ENCODE results near the gene DMBX1. TPM values are rescaled to one million over a fixed set of nuclear protein-coding genes. Genes with fewer than 3 reads are reported as not detected.

The DMBX1 gene
- total and polyA plus RNA-seq, 4 donors: not detected

DNA sequence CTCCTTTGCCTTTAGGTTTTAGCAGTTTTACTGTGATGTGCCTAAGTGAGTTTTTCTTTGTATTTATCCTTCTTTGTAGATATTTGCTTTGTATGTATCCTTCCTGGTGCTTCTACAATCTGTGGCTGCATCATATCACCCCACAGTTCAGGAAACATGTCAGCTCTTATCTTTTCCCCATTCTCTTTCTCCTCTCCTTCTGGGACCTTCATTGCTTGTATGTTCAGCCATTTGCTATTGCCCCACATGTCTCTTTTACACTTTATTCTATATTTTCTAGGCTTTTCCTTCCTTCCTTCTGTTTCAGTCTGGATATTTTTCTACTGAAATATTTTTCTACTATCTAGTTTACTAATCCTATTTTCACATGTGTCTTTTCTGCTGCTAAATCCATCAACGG, 46.9 kb downstream of the DMBX1 start:
- Histone ChIP-seq H3K27me3 (ENCODE audit: control insufficient read depth in 4 of 4, insufficient read depth in 4 of 4, low read length in 3 of 4) (peaks cover 0 to 8% (median under 1%) of the 10 kb centered on the region in 4 donors), H3K9me3 (ENCODE audit: control insufficient read depth in 4 of 4, low read length in 3 of 4) (no peaks in the 10 kb centered on the region), H3K9ac (ENCODE audit: low read depth in 1 of 2, low read length in 2 of 2) (no peak overlapping the region), H3K4me3 (ENCODE audit: low read depth in 1 of 3, low read length in 3 of 3) (no peak overlapping the region), H3K36me3 (ENCODE audit: control insufficient read depth in 4 of 4, insufficient read depth in 3 of 4, low read depth in 1 of 4, low read length in 3 of 4) (no peaks in the 10 kb centered on the region), H3K27ac (ENCODE audit: low read depth in 1 of 2, low read length in 2 of 2) (no peak overlapping the region), H3K4me1 (ENCODE audit: control insufficient read depth in 4 of 4, insufficient read depth in 4 of 4, low read length in 3 of 4) (peaks cover 3 to 8% (median 5%) of the 10 kb centered on the region in 4 donors)
- no peak for DNase-seq (ENCODE audit: low spot score)
- no peak for TF ChIP-seq FOXA1 (IDR thresholded peaks at IDR 0.05)
- TF ChIP-seq, protein P1, sequence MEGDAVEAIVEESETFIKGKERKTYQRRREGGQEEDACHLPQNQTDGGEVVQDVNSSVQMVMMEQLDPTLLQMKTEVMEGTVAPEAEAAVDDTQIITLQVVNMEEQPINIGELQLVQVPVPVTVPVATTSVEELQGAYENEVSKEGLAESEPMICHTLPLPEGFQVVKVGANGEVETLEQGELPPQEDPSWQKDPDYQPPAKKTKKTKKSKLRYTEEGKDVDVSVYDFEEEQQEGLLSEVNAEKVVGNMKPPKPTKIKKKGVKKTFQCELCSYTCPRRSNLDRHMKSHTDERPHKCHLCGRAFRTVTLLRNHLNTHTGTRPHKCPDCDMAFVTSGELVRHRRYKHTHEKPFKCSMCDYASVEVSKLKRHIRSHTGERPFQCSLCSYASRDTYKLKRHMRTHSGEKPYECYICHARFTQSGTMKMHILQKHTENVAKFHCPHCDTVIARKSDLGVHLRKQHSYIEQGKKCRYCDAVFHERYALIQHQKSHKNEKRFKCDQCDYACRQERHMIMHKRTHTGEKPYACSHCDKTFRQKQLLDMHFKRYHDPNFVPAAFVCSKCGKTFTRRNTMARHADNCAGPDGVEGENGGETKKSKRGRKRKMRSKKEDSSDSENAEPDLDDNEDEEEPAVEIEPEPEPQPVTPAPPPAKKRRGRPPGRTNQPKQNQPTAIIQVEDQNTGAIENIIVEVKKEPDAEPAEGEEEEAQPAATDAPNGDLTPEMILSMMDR (IDR thresholded peaks at IDR 0.05; ENCODE audit: low read depth, low read length, missing input control): no peak
- TF ChIP-seq, protein P2, sequence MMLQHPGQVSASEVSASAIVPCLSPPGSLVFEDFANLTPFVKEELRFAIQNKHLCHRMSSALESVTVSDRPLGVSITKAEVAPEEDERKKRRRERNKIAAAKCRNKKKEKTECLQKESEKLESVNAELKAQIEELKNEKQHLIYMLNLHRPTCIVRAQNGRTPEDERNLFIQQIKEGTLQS (IDR thresholded peaks at IDR 0.05): no peak
- 97% methylated on average over 1 of the region's 1 CpG for WGBS

DNA sequence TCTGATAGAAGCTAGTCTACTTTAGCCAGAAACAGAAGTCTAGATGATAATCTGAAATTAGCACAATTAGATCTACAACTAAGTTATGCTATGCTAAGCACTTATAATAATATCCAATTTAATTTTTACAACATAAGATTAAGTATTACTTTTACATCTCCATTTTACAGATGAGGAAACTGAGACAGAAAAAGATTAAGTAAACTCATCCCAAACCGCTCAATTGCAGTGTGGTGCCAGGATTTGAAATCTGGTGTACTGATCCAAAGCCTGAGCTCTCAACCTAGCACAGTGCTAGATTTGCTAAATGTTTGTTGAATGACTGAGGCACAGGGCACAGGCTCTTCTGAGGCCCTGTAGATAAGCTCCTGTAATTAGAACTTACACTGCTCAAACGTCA, 48.0 kb downstream of the DMBX1 start:
- Histone ChIP-seq H3K27ac (ENCODE audit: low read depth in 1 of 2, low read length in 2 of 2) (no peak overlapping the region), H3K9me3 (ENCODE audit: control insufficient read depth in 4 of 4, low read length in 3 of 4) (no peaks in the 10 kb centered on the region), H3K9ac (ENCODE audit: low read depth in 1 of 2, low read length in 2 of 2) (no peak overlapping the region), H3K36me3 (ENCODE audit: control insufficient read depth in 4 of 4, insufficient read depth in 3 of 4, low read depth in 1 of 4, low read length in 3 of 4) (no peaks in the 10 kb centered on the region), H3K27me3 (ENCODE audit: control insufficient read depth in 4 of 4, insufficient read depth in 4 of 4, low read length in 3 of 4) (peaks cover 0 to 8% (median under 1%) of the 10 kb centered on the region in 4 donors), H3K4me1 (ENCODE audit: control insufficient read depth in 4 of 4, insufficient read depth in 4 of 4, low read length in 3 of 4) (peaks cover 3 to 11% (median 5%) of the 10 kb centered on the region in 4 donors), H3K4me3 (ENCODE audit: low read depth in 1 of 3, low read length in 3 of 3) (no peak overlapping the region)
- DNase-seq (ENCODE audit: low spot score): no peak
- WGBS: 79% methylated on average over 2 of the region's 2 CpGs
- TF ChIP-seq, protein P3, sequence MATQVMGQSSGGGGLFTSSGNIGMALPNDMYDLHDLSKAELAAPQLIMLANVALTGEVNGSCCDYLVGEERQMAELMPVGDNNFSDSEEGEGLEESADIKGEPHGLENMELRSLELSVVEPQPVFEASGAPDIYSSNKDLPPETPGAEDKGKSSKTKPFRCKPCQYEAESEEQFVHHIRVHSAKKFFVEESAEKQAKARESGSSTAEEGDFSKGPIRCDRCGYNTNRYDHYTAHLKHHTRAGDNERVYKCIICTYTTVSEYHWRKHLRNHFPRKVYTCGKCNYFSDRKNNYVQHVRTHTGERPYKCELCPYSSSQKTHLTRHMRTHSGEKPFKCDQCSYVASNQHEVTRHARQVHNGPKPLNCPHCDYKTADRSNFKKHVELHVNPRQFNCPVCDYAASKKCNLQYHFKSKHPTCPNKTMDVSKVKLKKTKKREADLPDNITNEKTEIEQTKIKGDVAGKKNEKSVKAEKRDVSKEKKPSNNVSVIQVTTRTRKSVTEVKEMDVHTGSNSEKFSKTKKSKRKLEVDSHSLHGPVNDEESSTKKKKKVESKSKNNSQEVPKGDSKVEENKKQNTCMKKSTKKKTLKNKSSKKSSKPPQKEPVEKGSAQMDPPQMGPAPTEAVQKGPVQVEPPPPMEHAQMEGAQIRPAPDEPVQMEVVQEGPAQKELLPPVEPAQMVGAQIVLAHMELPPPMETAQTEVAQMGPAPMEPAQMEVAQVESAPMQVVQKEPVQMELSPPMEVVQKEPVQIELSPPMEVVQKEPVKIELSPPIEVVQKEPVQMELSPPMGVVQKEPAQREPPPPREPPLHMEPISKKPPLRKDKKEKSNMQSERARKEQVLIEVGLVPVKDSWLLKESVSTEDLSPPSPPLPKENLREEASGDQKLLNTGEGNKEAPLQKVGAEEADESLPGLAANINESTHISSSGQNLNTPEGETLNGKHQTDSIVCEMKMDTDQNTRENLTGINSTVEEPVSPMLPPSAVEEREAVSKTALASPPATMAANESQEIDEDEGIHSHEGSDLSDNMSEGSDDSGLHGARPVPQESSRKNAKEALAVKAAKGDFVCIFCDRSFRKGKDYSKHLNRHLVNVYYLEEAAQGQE (IDR thresholded peaks at IDR 0.05): no peak
- no peak for TF ChIP-seq SP1 (IDR thresholded peaks at IDR 0.05)
- TF ChIP-seq HNF4A (conservative IDR thresholded peaks at IDR 0.05): no peak
- TF ChIP-seq NR2F2 (IDR thresholded peaks at IDR 0.05): no peak
- TF ChIP-seq GABPA (IDR thresholded peaks at IDR 0.05 in 1 of 2, conservative IDR thresholded peaks at IDR 0.05 in 1 of 2): no peak
- TF ChIP-seq FOXA1 (IDR thresholded peaks at IDR 0.05): no peak
- no peak for TF ChIP-seq FOXA2 (IDR thresholded peaks at IDR 0.05)
- no peak for TF ChIP-seq JUND (IDR thresholded peaks at IDR 0.05)
- TF ChIP-seq HNF4G (IDR thresholded peaks at IDR 0.05): no peak
- no peak for TF ChIP-seq YY1 (IDR thresholded peaks at IDR 0.05)
- no peak for TF ChIP-seq EGR1 (IDR thresholded peaks at IDR 0.05; ENCODE audit: low read depth in 2 of 2)
- TF ChIP-seq, protein P4, sequence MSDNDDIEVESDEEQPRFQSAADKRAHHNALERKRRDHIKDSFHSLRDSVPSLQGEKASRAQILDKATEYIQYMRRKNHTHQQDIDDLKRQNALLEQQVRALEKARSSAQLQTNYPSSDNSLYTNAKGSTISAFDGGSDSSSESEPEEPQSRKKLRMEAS (IDR thresholded peaks at IDR 0.05): no peak
- no peak for TF ChIP-seq RXRA (IDR thresholded peaks at IDR 0.05)
- TF ChIP-seq, protein P5, sequence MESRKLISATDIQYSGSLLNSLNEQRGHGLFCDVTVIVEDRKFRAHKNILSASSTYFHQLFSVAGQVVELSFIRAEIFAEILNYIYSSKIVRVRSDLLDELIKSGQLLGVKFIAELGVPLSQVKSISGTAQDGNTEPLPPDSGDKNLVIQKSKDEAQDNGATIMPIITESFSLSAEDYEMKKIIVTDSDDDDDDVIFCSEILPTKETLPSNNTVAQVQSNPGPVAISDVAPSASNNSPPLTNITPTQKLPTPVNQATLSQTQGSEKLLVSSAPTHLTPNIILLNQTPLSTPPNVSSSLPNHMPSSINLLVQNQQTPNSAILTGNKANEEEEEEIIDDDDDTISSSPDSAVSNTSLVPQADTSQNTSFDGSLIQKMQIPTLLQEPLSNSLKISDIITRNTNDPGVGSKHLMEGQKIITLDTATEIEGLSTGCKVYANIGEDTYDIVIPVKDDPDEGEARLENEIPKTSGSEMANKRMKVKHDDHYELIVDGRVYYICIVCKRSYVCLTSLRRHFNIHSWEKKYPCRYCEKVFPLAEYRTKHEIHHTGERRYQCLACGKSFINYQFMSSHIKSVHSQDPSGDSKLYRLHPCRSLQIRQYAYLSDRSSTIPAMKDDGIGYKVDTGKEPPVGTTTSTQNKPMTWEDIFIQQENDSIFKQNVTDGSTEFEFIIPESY (IDR thresholded peaks at IDR 0.05): no peak
- TF ChIP-seq, protein P2 (IDR thresholded peaks at IDR 0.05): no peak
- no peak for TF ChIP-seq TAF1 (conservative IDR thresholded peaks at IDR 0.05)
- TF ChIP-seq, protein P1 (IDR thresholded peaks at IDR 0.05; ENCODE audit: low read depth, low read length, missing input control): no peak
- no peak for TF ChIP-seq RAD21 (IDR thresholded peaks at IDR 0.05)
